Keratinocyte (primary cell): ENCODE results near the gene FHL1. TPM values are rescaled to one million over a fixed set of nuclear protein-coding genes. Genes with fewer than 3 reads are reported as not detected.

Experiments used
- DNase-seq: peaks from one replicate; pipeline ENCODE4 v3.0.0-alpha.2; 2011; ENCODE audit warnings: low read depth, missing footprints, low spot score
- FAIRE-seq: peaks from 2 replicates; lab custom pipeline; 2011; peaks lifted over from hg19 to GRCh38; lab: Jason Lieb, UNC
- H2AFZ ChIP-seq: 2 replicates; pipeline ENCODE4 v1.6.0; 2012; ENCODE audit warnings: low read length, control low read depth, inconsistent platforms; ENCODE audit not compliant: control insufficient read depth
- H3K27ac ChIP-seq: 2 replicates; pipeline ENCODE4 v1.5.1; 2011; ENCODE audit warnings: low read length; ENCODE audit not compliant: control insufficient read depth, insufficient read depth
- H3K27me3 ChIP-seq: 3 replicates; pipeline ENCODE4 v1.6.0; 2011; ENCODE audit warnings: low read length; ENCODE audit not compliant: control insufficient read depth, insufficient read depth; ENCODE audit errors: extremely low read depth
- H3K36me3 ChIP-seq, 2 experiments: 2 replicates in 1 of 2; 3 replicates in 1 of 2; pipeline ENCODE4 v1.5.1; 2011; ENCODE audit warnings: low read length in 2 of 2, mild to moderate bottlenecking in 1 of 2; ENCODE audit not compliant: control insufficient read depth in 2 of 2, insufficient read depth in 2 of 2; ENCODE audit errors: extremely low read depth in 1 of 2
- H3K4me1 ChIP-seq: 3 replicates; pipeline ENCODE4 v1.5.1; 2011; ENCODE audit warnings: low read length; ENCODE audit not compliant: control insufficient read depth, insufficient read depth; ENCODE audit errors: extremely low read depth
- H3K4me2 ChIP-seq: 3 replicates; pipeline ENCODE4 v1.6.0; 2011; ENCODE audit warnings: low read depth, low read length; ENCODE audit not compliant: control insufficient read depth, insufficient read depth; ENCODE audit errors: extremely low read depth
- H3K4me3 ChIP-seq, 3 experiments: fragments of 200-600 bp in 1 of 3; sonication (generic) in 1 of 3; 2 replicates in 2 of 3; 3 replicates in 1 of 3; pipeline ENCODE4 v1.5.1; 2011 to 2016; ENCODE audit warnings: low read length in 3 of 3, mild to moderate bottlenecking in 3 of 3, control low read depth in 2 of 3, inconsistent platforms in 1 of 3, low read depth in 1 of 3, mixed read lengths in 1 of 3, mixed run types in 1 of 3, moderate library complexity in 1 of 3; ENCODE audit not compliant: control insufficient read depth in 2 of 3, insufficient read depth in 2 of 3; ENCODE audit errors: extremely low read depth in 1 of 3
- H3K79me2 ChIP-seq: 2 replicates; pipeline ENCODE4 v1.6.0; 2012; ENCODE audit warnings: low read length; ENCODE audit not compliant: control insufficient read depth, insufficient read depth
- H3K9ac ChIP-seq: 3 replicates; pipeline ENCODE4 v1.6.0; 2011; ENCODE audit warnings: low read length; ENCODE audit not compliant: control insufficient read depth, insufficient read depth; ENCODE audit errors: extremely low read depth
- H3K9me1 ChIP-seq: 3 replicates; pipeline ENCODE4 v1.6.0; 2011; ENCODE audit warnings: low read length; ENCODE audit not compliant: control insufficient read depth, insufficient read depth; ENCODE audit errors: extremely low read depth
- H3K9me3 ChIP-seq: 2 replicates; pipeline ENCODE4 v1.5.1; 2012; ENCODE audit warnings: low read depth, low read length; ENCODE audit not compliant: control insufficient read depth
- H4K20me1 ChIP-seq: 3 replicates; pipeline ENCODE4 v1.6.0; 2011; ENCODE audit warnings: low read length; ENCODE audit not compliant: control insufficient read depth, insufficient read depth; ENCODE audit errors: extremely low read depth
- CTCF ChIP-seq, 3 experiments: IDR thresholded peaks in 1 of 3; conservative IDR thresholded peaks in 1 of 3; optimal IDR thresholded peaks in 1 of 3; 2 replicates in 2 of 3; 3 replicates in 1 of 3; pipeline versions ENCODE3 to v1.5.1; 2011; ENCODE audit warnings: low read length in 3 of 3, mild to moderate bottlenecking in 3 of 3, moderate library complexity in 2 of 3, control low read depth in 1 of 3, inconsistent platforms in 1 of 3; ENCODE audit not compliant: insufficient read depth in 2 of 3; ENCODE audit errors: extremely low read depth in 1 of 3
- EZH2 ChIP-seq: IDR thresholded peaks from one replicate; pipeline ENCODE4 v1.6.1; 2012; ENCODE audit warnings: inconsistent platforms, mild to moderate bottlenecking, low read length, moderate library complexity
- dilution Hi-C: fragments of 300-500 bp; cut with MboI; formaldehyde crosslinking; loops from one replicate; pipeline ENCODE4 v1.7.0; 2020; ENCODE audit warnings: low sequenced_read_pairs; ENCODE audit not compliant: extremely low pct_ligation_motif_present
- polyA plus RNA-seq, 5 experiments: library from polyadenylated mRNA; depleted of rRNA in 3 of 5; stranded (reverse) in 3 of 5; stranded (forward) in 1 of 5; unstranded in 1 of 5; fragments of >200 nt; gene quantifications; 1 replicate in 1 of 5; 2 replicates in 3 of 5; 3 replicates in 1 of 5; pipeline versions ENCODE4 v1.2.1 to v1.2.3, GENCODE V29; 2011 to 2012; ENCODE audit warnings: missing spikeins in 2 of 5, low read depth in 1 of 5, low replicate concordance in 1 of 5

The FHL1 gene
- polyA plus RNA-seq, 1 donor (not counting 4 experiments of a cell fraction or from before 2014, with no cell fraction given), result 203 TPM

DNA sequence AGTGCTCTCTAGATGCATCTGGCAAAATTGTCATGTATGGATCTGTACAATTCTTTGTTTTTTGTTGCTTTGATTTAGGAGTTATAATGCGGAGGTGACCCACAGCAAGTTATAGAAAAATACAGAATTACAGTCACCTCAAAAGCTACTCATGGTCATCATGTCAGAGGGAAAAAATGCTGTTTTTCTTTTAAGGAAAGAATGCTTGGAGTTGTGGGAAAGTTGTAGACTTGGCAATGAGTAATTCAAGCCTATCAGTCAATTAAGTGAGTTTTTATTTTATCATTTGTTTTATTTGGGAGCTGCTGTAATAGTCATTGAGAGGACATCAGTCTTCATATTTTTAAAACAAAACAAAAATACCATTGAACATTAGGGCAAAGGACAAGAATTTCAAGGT is 16.4 kb downstream of the FHL1 start:
- H3K4me3 ChIP-seq, result no peak overlapping the region
- no peak for FAIRE-seq

GRCh38 chrX:136165406-136165805 is 18.1 kb downstream of the FHL1 start:
- Histone ChIP-seq H3K27me3 (no peaks in the 10 kb centered on the region), H3K4me1 (no peaks in the 10 kb centered on the region), H3K4me3 (no peak overlapping the region), H3K9ac (no peak overlapping the region), H3K9me3 (no peaks in the 10 kb centered on the region), H4K20me1 (no peaks in the 10 kb centered on the region), H3K36me3 (peaks cover 0 to 7% of the 10 kb centered on the region in 2 experiments), H2AFZ (no peak overlapping the region), H3K4me2 (no peak overlapping the region), H3K79me2 (peaks cover 64% of the 10 kb centered on the region), H3K27ac (no peak overlapping the region), H3K9me1 (no peaks in the 10 kb centered on the region)
- DNase-seq (no peak), FAIRE-seq (no peak)
- dilution Hi-C loops, result no loop called here
- no peak for TF ChIP-seq EZH2
- TF ChIP-seq CTCF (optimal IDR thresholded peaks at IDR 0.05 in 1 of 3, IDR thresholded peaks at IDR 0.05 in 1 of 3, conservative IDR thresholded peaks at IDR 0.05 in 1 of 3; ENCODE audit: extremely low read depth in 1 of 3, insufficient read depth in 2 of 3, low read length in 3 of 3), result no peak

More for the DNA sequence above, 16.4 kb downstream of the FHL1 start:
- Histone ChIP-seq H3K9me3 (no peaks in the 10 kb centered on the region), H3K36me3 (no peaks in the 10 kb centered on the region), H3K4me2 (no peak overlapping the region), H2AFZ (no peak overlapping the region), H3K4me1 (no peaks in the 10 kb centered on the region), H3K9ac (no peak overlapping the region), H4K20me1 (no peaks in the 10 kb centered on the region), H3K9me1 (no peaks in the 10 kb centered on the region), H3K27me3 (no peaks in the 10 kb centered on the region), H3K79me2 (peaks cover 62% of the 10 kb centered on the region), H3K27ac (no peak overlapping the region)
- no peak for DNase-seq
- dilution Hi-C loops, result no loop called here
- TF ChIP-seq EZH2 (no peak), CTCF (optimal IDR thresholded peaks at IDR 0.05 in 1 of 3, IDR thresholded peaks at IDR 0.05 in 1 of 3, conservative IDR thresholded peaks at IDR 0.05 in 1 of 3; ENCODE audit: extremely low read depth in 1 of 3, insufficient read depth in 2 of 3, low read length in 3 of 3) (no peak)
